Sigmoid colon (tissue), 3 donors: ENCODE measurements around the gene PSMF1.
"Not testable (repeated sequence)": the region's sequence is repeated elsewhere in the genome, so short reads cannot be mapped to it uniquely, and the experiment has no call there.

Experiments used
- CTCF ChIP-seq, 4 experiments: fragments of 450-650 bp in 3 of 4; fragments of 200-600 bp in 1 of 4; IDR thresholded peaks; one replicate each; pipeline ENCODE4 v1.5.1; 2016 to 2019; ENCODE audit warnings: antibody characterized with exemption in 4 of 4, mild to moderate bottlenecking in 3 of 4, moderate library complexity in 2 of 4
- POLR2A ChIP-seq, 2 donors: fragments of 450-650 bp; IDR thresholded peaks; one replicate each; pipeline ENCODE4 v1.6.1; 2016; ENCODE audit warnings: antibody characterized with exemption in 2 of 2, mild to moderate bottlenecking in 2 of 2, moderate library complexity in 2 of 2

DNA sequence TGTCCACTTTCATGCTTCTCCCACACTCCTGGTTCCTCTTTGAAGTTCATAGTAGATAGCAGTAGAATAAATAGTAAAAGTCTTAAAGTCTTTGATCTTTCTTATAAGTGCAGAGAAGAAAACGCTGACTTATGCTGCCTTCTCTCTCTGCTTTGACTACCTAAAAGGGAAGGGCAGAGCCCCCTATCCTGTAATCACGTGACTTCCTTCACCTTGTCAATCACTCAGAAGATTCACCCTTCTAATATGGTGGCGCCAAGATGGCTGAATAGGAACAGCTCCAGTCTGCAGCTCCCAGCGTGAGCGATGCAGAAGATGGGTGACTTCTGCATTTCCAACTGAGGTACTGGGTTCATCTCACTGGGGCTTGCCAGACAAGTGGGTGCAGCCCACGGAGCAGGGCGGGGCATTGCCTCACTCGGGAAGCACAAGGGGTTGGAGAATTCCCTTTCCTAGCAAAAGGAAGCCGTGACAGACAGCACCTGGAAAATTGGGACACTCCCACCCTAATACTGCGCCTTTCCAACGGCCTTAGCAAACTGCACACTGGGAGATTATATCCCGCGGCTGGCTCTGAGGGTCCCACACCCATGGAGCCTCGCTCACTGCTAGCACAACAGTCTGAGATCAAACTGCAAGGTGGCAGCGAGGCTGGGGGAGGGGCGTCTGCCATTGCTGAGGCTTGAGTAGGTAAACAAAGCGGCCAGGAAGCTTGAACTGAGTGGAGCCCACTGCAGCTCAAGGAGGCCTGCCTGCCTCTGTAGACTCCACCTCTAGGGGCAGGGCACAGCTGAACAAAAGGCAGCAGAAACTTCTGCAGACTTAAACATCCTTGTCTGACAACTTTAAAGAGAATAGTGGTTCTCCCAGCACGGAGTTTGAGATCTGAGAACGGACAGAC, 98.4 kb downstream of the PSMF1 start:
- TF ChIP-seq POLR2A, CTCF (IDR thresholded peaks at IDR 0.05): not testable (repeated sequence)
